Left ventricle myocardium inferior (tissue), 1 donor: Measurements from ENCODE around the gene SORCS1. TPM values are rescaled to one million over a fixed set of nuclear protein-coding genes. Genes with fewer than 3 reads are reported as not detected.

ENCODE experiments used
- DNase-seq: peaks from one replicate; pipeline ENCODE4 v3.0.0-alpha.2; 2020
- H3K27ac ChIP-seq: fragments of 200-600 bp; replicated peaks from 2 replicates; pipeline ENCODE4 v1.8.0; 2021
- H3K27me3 ChIP-seq: fragments of 200-600 bp; 2 replicates; pipeline ENCODE4 v1.8.0; 2021; ENCODE audit warnings: low read depth
- H3K36me3 ChIP-seq: fragments of 200-600 bp; 2 replicates; pipeline ENCODE4 v1.8.0; 2021
- H3K4me1 ChIP-seq: fragments of 200-600 bp; 2 replicates; pipeline ENCODE4 v1.8.0; 2021
- H3K4me3 ChIP-seq: fragments of 200-600 bp; 2 replicates; pipeline ENCODE4 v1.8.0; 2021; ENCODE audit warnings: mild to moderate bottlenecking, moderate library complexity
- H3K9me3 ChIP-seq: fragments of 200-600 bp; replicated peaks from 2 replicates; pipeline ENCODE4 v1.8.0; 2021
- CTCF ChIP-seq: fragments of 200-600 bp; IDR thresholded peaks from 2 replicates; pipeline ENCODE4 v1.8.0; 2021; ENCODE audit warnings: antibody characterized with exemption, mild to moderate bottlenecking, borderline replicate concordance
- intact Hi-C: fragments of 100-400 bp; cut with micrococcal nuclease; formaldehyde crosslinking; loops from one replicate; pipeline ENCODE4 v1.11.0; 2022
- total RNA-seq: library from RNA; stranded (reverse); fragmentation: NEBNext Ultra II Directional; extraction: Animal tissue kit (Norgen Biotek cat#: 25700); gene quantifications from one replicate; pipeline ENCODE4 v1.2.1, GENCODE V29; 2021
- donor health status: DM: no; HTN: yes; CAD: no; lungs with severe emphysema.

The SORCS1 gene
- total RNA-seq, 1 donor from 2014 or later: 2.9 TPM

- H3K27me3 ChIP-seq: peaks cover 8% of the 10 kb centered on the region
- no peaks in the 10 kb centered on the region for H3K36me3 ChIP-seq
- no peak for DNase-seq
- intact Hi-C loops: no loop called here
- H3K4me3 ChIP-seq: no peak overlapping the region
- no peak overlapping the region for H3K27ac ChIP-seq
- H3K9me3 ChIP-seq: no peaks in the 10 kb centered on the region
- no peaks in the 10 kb centered on the region for H3K4me1 ChIP-seq
- TF ChIP-seq CTCF: no peak
These were observed 22.9 kb downstream of the SORCS1 start for GRCh38 chr10:107141524-107142061.

- Histone ChIP-seq H3K9me3 (no peaks in the 10 kb centered on the region), H3K4me3 (no peak overlapping the region), H3K27ac (no peak overlapping the region), H3K27me3 (no peaks in the 10 kb centered on the region), H3K36me3 (no peaks in the 10 kb centered on the region), H3K4me1 (no peaks in the 10 kb centered on the region)
- no peak for DNase-seq
- no peak for TF ChIP-seq CTCF
- intact Hi-C loops: no loop called here
These were observed 25.3 kb downstream of the SORCS1 start for GRCh38 chr10:107139237-107139636.

DNA sequence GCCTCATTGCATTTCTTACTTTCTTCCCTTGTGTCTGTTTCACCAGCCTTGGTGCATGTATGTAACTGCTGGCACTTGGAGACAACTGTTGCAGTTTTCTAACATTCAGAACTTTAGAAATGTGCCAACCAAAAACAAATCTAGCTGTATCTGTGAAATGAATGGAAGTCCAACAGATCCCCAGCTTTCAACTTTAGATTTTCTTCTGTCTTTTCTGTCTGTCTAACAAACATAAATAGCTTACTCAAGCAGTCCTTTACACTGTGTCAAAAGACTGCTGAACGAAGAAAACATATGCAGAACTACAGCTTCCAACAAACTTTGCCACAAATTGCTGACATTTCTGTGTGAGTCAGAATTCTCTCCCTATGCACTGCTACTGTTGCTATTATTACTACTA lies 30.9 kb downstream of the SORCS1 start:
- no peak overlapping the region for H3K4me3 ChIP-seq
- no peak for DNase-seq
- no peaks in the 10 kb centered on the region for H3K9me3 ChIP-seq
- H3K4me1 ChIP-seq: no peaks in the 10 kb centered on the region
- intact Hi-C loops: no loop called here
- TF ChIP-seq CTCF: no peak
- no peak overlapping the region for H3K27ac ChIP-seq
- no peaks in the 10 kb centered on the region for H3K27me3 ChIP-seq
- no peaks in the 10 kb centered on the region for H3K36me3 ChIP-seq

GRCh38 chr10:107129000-107129399 lies 35.5 kb downstream of the SORCS1 start:
- TF ChIP-seq CTCF: no peak
- Histone ChIP-seq H3K4me3 (no peak overlapping the region), H3K27ac (no peak overlapping the region), H3K4me1 (no peaks in the 10 kb centered on the region), H3K9me3 (no peaks in the 10 kb centered on the region), H3K36me3 (no peaks in the 10 kb centered on the region), H3K27me3 (no peaks in the 10 kb centered on the region)
- intact Hi-C loops: no loop called here
- DNase-seq: no peak

DNA sequence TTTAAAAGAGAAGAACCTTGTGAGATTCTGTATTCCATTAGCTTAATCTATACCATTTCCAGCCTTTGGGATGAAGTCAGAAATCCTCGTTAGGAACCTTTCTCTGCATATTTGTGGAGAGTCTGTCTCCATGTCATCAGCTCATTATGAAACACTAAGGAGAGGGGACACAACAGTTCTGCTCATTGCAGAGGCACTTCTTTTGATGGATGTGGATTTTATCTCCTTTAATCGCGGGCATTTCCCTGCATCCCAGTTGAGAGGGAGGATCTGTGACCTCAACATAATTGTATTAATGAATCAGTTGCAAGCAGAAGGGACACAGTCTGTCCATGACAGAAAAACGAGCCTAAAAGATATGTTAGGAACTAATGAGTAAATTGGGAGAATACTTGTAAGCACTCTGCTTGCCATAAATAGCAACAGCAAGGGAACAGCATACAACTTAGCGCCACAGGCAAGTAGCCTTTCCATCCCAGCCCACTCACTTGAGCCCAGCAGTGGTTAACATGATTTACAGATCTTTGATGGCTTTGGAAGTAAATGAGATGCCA lies 37.9 kb downstream of the SORCS1 start:
- intact Hi-C loops: no loop called here
- DNase-seq: no peak
- TF ChIP-seq CTCF: no peak
- H3K36me3 ChIP-seq: no peaks in the 10 kb centered on the region
- no peaks in the 10 kb centered on the region for H3K9me3 ChIP-seq
- no peaks in the 10 kb centered on the region for H3K4me1 ChIP-seq
- no peak overlapping the region for H3K27ac ChIP-seq
- H3K27me3 ChIP-seq: no peaks in the 10 kb centered on the region
- no peak overlapping the region for H3K4me3 ChIP-seq
